OCI-LY7 (cell line): ENCODE results near the gene FBRSL1.

ENCODE experiments used
- EZH2phosphoT487 ChIP-seq: fragments of 200-600 bp; sonication (generic); IDR thresholded peaks from 2 replicates; pipeline ENCODE4 v1.6.1; 2018; ENCODE audit warnings: low read depth, borderline replicate concordance, mild to moderate bottlenecking, mixed run types, antibody characterized with exemption, low read length, moderate library complexity, mixed read lengths
- TF ChIP-seq, protein P1 (sequence below): fragments of 200-600 bp; sonication (generic); conservative IDR thresholded peaks from 2 replicates; pipeline ENCODE4 v1.5.1; 2014; ENCODE audit warnings: mild to moderate bottlenecking, antibody characterized with exemption, low read length, moderate library complexity, mixed read lengths

DNA sequence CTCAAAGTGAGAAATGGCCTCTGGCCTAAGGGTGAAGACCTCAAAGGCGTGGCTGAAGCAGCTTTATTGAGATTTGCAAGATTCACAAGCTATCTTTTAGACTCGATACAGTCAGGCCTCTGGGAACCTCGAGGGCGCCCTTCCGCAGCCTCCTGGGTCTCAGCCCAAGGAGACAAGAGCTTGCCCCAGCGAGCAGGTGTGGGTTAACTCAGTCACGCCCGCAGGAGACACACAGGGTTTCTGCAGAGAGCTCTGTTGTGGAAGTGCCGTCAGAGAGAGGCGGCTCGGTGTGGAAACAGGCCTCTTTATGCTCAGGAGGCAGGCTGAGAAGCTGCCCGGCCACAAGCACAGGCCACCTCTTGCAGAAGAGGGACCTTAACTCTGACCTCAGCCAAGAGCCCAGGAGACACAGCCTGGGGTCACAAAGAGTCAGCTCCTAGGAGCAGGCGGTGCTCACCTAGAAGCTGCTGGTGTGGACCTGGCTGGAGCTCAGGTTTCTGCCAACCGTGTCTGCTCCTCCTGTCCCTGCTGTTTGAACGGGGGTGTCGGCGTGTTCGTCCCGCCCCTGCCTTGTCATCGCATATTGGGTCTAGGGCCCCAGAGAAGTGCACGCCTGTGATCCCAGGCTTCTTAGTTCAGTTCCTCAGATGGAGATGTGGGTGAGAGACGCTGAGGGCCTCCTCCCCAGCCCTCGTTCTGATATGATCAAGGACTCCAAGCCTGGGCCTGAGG, 42.1 kb upstream of the FBRSL1 start:
- TF ChIP-seq, protein P1, sequence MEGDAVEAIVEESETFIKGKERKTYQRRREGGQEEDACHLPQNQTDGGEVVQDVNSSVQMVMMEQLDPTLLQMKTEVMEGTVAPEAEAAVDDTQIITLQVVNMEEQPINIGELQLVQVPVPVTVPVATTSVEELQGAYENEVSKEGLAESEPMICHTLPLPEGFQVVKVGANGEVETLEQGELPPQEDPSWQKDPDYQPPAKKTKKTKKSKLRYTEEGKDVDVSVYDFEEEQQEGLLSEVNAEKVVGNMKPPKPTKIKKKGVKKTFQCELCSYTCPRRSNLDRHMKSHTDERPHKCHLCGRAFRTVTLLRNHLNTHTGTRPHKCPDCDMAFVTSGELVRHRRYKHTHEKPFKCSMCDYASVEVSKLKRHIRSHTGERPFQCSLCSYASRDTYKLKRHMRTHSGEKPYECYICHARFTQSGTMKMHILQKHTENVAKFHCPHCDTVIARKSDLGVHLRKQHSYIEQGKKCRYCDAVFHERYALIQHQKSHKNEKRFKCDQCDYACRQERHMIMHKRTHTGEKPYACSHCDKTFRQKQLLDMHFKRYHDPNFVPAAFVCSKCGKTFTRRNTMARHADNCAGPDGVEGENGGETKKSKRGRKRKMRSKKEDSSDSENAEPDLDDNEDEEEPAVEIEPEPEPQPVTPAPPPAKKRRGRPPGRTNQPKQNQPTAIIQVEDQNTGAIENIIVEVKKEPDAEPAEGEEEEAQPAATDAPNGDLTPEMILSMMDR, result no peak
- no peak for TF ChIP-seq EZH2phosphoT487
